ENCODE data around the gene GCN1.
A peak's percentile ranks its signal among the peaks of the same experiment; 100 is the strongest.

The GCN1 gene

DNA sequence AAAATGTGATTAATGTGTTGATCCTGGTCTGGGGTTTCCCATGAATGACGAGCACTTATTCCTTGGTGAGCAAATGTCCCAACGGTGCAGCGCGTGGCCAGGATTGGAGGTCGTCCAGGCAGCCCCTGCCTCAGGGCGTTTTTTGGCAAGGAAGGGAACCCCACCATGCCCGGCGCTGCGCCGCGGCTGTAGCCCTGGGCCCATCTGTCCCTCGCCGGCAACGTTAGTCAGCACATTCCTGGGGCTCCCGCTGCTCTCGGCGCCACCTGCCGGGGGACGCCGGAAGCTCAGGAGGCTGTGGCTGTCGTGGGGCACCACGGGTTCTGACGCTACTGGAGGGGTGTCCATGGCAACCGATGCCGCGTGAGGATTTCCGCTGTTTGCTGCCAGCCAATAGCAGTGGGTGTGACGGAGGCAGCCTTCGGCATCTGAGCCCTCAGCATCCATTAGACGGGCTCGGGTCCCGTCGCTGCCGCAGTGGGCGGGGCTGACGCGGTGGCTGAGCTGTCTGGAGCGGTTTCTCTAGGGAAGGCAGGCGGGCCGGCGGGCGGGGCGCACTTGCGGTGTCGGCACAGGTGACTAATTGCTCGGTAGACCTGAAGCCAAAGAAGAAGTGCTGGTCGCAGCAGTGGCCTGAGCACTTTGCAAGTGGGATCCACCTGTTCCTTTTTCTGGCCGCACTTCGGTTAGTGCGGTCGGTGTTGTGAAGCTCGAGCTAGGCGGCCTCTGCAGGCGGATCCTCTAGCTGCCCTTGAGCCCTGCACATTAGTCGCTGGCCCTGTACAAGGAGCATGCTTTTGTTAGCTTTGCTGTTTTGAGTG, 107.5 kb downstream of the GCN1 start (continued):
- TF ChIP-seq ZNF518A (tag by site-specific recombination; conservative IDR thresholded peaks at IDR 0.05; ENCODE audit: low read depth) (no peak), GLIS1 (tag by site-specific recombination; IDR thresholded peaks at IDR 0.05) (peak; percentile 57; the same call in 1 of the 2 replicates), SP7 (tag by site-specific recombination; IDR thresholded peaks at IDR 0.05) (peak; percentile 92), ZNF184 (tag by site-specific recombination; IDR thresholded peaks at IDR 0.05) (0 out of 2 replicates have a peak, but pooled peaks have one; percentile 28), IKZF3 (tag by site-specific recombination; IDR thresholded peaks at IDR 0.05) (peak; percentile 78), EGR2 (tag by site-specific recombination; IDR thresholded peaks at IDR 0.05; ENCODE audit: low read depth) (0 out of 2 replicates have a peak, but pooled peaks have one; percentile 43), ZNF521 (tag by site-specific recombination; IDR thresholded peaks at IDR 0.05) (no peak), RBAK (tag by site-specific recombination; IDR thresholded peaks at IDR 0.05) (no peak), GLI2 (tag by site-specific recombination; IDR thresholded peaks at IDR 0.05; ENCODE audit: borderline replicate concordance, low read depth) (no peak), ZNF404 (tag by site-specific recombination; IDR thresholded peaks at IDR 0.05) (no peak), ZBTB17 (tag by site-specific recombination; IDR thresholded peaks at IDR 0.05) (peak; percentile 97), ZNF701 (tag by site-specific recombination; IDR thresholded peaks at IDR 0.05) (no peak), ZNF157 (tag by site-specific recombination; IDR thresholded peaks at IDR 0.05) (no peak), ZNF112 (tag by site-specific recombination; IDR thresholded peaks at IDR 0.05) (no peak), ZNF354C (tag by site-specific recombination; IDR thresholded peaks at IDR 0.05; ENCODE audit: borderline replicate concordance, low read depth) (no peak), ZXDB (tag by site-specific recombination; IDR thresholded peaks at IDR 0.05) (peak; percentile 94), ZNF660 (tag by site-specific recombination; IDR thresholded peaks at IDR 0.05) (peak; percentile 95), ZNF626 (tag by site-specific recombination; IDR thresholded peaks at IDR 0.05) (no peak), ZNF324 (tag by site-specific recombination; IDR thresholded peaks at IDR 0.05) (peak; percentile 95), ZNF645 (tag by site-specific recombination; IDR thresholded peaks at IDR 0.05) (no peak), ZNF658 (tag by site-specific recombination; IDR thresholded peaks at IDR 0.05) (no peak), ZBTB26 (tag by site-specific recombination; optimal IDR thresholded peaks at IDR 0.05) (peak; percentile 60), SALL2 (tag by site-specific recombination; IDR thresholded peaks at IDR 0.05; ENCODE audit: borderline replicate concordance) (no peak), ZNF146 (tag by site-specific recombination; IDR thresholded peaks at IDR 0.05) (peak; percentile 14; the same call in 1 of the 2 replicates), ZNF677 (tag by site-specific recombination; IDR thresholded peaks at IDR 0.05) (no peak), ZIC2 (tag by site-specific recombination; IDR thresholded peaks at IDR 0.05) (peak; percentile 97), ZNF791 (tag by site-specific recombination; IDR thresholded peaks at IDR 0.05) (no peak)
- TF ChIP-seq, protein P1, sequence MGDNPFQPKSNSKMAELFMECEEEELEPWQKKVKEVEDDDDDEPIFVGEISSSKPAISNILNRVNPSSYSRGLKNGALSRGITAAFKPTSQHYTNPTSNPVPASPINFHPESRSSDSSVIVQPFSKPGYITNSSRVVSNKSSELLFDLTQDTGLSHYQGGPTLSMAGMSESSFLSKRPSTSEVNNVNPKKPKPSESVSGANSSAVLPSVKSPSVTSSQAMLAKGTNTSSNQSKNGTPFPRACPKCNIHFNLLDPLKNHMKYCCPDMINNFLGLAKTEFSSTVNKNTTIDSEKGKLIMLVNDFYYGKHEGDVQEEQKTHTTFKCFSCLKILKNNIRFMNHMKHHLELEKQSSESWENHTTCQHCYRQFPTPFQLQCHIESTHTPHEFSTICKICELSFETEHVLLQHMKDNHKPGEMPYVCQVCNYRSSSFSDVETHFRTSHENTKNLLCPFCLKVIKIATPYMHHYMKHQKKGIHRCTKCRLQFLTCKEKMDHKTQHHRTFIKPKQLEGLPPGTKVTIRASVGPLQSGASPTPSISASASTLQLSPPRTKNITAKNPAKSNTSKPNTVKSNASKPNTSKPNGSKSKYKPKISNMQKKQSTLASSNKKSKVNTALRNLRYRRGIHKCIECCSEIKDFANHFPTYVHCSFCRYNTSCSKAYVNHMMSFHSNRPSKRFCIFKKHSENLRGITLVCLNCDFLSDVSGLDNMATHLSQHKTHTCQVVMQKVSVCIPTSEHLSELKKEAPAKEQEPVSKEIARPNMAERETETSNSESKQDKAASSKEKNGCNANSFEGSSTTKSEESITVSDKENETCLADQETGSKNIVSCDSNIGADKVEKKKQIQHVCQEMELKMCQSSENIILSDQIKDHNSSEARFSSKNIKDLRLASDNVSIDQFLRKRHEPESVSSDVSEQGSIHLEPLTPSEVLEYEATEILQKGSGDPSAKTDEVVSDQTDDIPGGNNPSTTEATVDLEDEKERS (tag by site-specific recombination; IDR thresholded peaks at IDR 0.05) = no peak
